GM12864 (cell line): ENCODE data around the gene MPV17L2.
"Not testable (repeated sequence)": the region's sequence is repeated elsewhere in the genome, so short reads cannot be mapped to it uniquely, and the experiment has no call there.

ENCODE experiments used
- DNase-seq: peaks from one replicate; pipeline ENCODE4 v3.0.0-alpha.2; 2011; ENCODE audit warnings: low read depth
- H3K4me3 ChIP-seq: 2 replicates; pipeline ENCODE4 v1.5.1; 2011; ENCODE audit warnings: mild to moderate bottlenecking, low read depth, low read length, control low read depth
- TF ChIP-seq, protein P1 (sequence below): IDR thresholded peaks from 2 replicates; pipeline ENCODE4 v1.5.1; 2011; ENCODE audit warnings: low read depth, mild to moderate bottlenecking, moderate library complexity, low read length, control low read depth, inconsistent platforms; ENCODE audit errors: missing control alignments

Gene MPV17L2

DNA sequence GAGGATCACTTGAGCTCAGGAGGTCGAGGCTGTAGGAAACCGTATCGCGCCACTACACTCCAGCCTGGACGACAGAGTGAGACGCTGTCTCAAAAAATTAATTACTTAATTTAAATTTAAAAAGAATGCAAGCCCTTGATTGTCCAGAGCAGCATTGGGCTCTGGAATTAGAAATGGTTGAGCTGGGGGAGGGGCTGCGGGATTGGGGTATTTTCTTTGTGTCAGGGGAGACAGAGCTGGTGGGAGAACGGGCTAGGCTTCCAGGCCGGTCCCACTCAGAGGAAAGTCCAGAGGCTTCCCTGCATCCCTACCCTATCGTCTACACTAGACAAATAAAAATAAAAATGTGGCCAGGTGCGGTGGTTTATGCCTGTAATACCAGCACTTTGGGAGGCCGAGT is 13.0 kb downstream of the MPV17L2 start:
- TF ChIP-seq, protein P1, sequence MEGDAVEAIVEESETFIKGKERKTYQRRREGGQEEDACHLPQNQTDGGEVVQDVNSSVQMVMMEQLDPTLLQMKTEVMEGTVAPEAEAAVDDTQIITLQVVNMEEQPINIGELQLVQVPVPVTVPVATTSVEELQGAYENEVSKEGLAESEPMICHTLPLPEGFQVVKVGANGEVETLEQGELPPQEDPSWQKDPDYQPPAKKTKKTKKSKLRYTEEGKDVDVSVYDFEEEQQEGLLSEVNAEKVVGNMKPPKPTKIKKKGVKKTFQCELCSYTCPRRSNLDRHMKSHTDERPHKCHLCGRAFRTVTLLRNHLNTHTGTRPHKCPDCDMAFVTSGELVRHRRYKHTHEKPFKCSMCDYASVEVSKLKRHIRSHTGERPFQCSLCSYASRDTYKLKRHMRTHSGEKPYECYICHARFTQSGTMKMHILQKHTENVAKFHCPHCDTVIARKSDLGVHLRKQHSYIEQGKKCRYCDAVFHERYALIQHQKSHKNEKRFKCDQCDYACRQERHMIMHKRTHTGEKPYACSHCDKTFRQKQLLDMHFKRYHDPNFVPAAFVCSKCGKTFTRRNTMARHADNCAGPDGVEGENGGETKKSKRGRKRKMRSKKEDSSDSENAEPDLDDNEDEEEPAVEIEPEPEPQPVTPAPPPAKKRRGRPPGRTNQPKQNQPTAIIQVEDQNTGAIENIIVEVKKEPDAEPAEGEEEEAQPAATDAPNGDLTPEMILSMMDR, result no peak
- no peak for DNase-seq

DNA sequence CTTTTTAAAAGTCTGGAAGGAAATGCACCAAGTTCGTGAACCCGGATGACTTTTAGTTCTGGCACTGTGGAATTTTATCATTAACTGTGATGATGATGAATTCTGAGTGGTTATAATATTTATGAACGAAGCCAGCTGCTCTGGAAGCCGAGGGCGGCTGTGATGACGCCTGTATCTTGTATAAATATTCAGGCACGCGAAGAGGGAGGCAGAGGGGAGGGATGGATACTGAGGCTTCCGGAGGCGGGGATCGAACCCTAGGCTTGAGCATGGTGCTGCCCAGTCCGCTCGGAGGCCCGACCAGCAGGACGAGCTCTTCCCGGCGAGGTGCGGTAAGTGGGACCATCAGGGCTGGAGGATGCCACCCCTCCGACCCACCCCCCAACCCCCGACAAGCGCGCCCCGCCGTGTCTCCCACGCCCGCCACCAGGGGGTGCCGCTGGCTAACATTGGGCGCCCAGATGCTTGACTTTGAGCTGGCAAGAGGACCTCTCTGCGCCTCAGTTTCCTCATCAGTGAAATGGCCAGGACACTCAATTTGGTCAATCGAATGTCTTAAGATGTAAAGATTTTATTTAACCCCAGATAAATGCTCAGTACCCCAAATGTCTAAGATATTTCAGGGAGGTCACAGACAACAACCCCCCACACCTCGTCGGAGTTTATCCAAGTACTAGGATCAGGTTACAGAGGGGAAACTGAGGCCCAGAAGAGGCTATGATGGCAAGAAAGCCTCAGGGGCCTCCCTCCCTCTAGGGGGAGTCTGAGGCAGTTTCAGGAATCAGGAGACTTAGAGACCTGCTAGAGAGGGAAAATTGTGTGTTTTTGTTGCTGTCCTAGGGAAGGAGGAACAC is 15.3 kb downstream of the MPV17L2 start:
- no peak for DNase-seq
- TF ChIP-seq, protein P1, result peak; percentile 67
- no peak overlapping the region for H3K4me3 ChIP-seq

More for the DNA sequence above, 13.0 kb downstream of the MPV17L2 start:
- no peak overlapping the region for H3K4me3 ChIP-seq

DNA sequence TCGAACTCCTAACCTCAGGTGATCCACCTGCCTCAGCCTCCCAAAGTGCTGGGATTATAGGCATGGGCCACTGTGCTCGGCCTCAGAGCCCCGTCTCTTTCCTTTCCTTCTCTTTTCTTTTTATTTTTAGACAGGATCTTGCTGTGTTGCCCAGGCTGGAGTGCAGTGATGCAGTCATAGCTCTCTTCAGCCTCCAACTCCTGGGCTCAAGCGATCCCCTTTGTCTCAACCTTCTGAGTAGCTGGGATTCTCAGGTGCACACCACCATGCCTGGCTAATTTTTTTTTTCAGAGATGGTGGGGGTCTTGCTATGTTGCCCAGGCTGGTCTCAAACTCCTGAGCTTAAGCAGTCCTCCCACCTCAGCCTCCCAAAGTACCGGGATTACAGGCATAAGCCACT is 16.9 kb downstream of the MPV17L2 start:
- H3K4me3 ChIP-seq, DNase-seq: not testable (repeated sequence)

DNA sequence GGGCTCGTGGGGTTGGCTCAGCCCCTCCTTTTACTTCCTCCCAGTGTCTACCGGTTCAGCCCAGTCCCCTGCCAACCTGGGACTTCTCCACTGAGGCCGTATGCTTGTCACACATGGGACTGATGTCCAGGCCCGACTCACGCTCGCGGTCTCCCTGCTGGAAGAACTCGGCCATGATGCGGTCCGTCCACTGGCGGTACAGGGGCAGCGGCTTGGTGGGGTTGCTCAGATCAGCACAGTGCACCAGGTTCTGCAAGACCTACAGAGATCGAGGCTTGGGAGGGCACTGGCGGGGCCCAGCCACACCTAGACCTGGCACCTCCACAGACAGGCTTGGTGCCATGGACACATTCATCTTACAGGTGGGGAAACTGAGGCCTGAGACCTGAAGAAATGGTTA is 18.7 kb downstream of the MPV17L2 start:
- DNase-seq, result no peak
- TF ChIP-seq, protein P1, result no peak
- H3K4me3 ChIP-seq, result no peak overlapping the region

DNA sequence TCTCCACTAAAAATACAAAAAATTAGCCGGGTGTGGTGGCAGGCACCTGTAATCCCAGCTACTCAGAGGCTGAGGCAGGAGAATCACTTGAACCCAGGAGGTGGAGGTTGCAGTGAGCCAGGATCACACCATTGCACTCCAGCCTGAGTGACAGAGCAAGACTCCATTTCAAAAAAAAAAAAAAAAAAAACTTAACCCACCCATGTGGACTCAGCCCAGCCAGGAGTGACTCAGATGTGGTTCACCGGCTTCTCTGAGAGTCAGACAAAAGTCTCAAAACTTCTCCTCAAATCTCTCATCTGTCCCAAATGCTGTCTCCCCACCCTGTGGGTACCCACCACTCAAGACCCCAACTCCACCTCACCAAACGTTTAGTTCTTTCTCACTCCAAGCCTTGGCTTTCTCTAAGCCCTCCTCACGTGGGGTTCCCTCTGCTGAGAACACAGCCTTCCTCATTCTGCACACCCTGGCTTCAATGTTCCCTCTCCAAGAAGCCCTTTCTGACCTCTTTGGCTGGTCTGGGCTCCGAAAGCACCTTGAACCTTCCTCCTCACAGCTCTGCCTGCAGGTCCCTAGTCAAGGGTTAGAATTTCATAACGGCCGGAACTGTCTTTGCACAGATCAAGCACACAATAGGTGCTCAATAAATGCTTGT is 21.9 kb downstream of the MPV17L2 start:
- TF ChIP-seq, protein P1, result no peak
- DNase-seq, result no peak
- no peak overlapping the region for H3K4me3 ChIP-seq

DNA sequence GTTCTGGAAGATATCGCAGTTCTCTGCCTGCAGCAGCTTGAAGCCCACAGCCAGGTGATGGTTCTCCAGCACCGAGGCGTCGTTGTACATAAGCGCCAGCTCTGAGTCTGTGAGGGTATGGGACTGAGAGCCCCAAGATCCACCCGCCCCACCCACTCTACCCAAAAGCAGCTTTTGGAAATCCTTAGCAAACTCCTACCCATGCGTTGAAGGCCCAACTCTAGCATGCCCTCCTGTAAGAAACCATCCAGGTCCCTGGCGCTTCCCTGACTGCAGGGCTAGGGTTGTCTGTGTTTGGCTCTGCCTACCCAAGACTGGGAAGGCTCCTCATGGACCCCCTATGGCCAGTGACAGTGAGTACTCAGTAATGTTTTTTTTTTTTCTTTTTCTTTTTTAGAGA is 23.8 kb downstream of the MPV17L2 start:
- TF ChIP-seq, protein P1, result no peak
- DNase-seq, result no peak
- no peak overlapping the region for H3K4me3 ChIP-seq

DNA sequence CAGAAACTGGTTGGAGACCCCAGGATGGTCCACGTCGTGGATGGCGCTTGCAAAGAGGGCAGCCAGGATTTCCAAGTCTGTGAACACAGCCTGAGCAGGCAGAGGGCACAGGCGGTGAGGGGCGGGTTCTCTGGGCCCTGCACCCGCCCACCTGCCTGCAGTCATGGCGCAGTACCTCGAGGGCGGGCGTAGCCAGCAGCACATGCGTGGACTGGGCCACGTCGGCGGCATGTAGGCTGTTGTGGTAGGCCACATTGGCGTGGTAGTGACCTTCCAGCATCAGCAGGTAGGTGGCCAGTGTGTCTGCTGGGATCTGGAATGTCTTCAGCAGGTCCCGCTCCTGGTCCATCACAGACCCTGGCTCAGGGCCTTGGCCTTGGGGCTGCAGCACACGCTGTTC is 25.1 kb downstream of the MPV17L2 start:
- no peak for DNase-seq
- H3K4me3 ChIP-seq, result no peak overlapping the region
- TF ChIP-seq, protein P1, result no peak
